HG02798 (cell line): Measurements from ENCODE around the gene LUC7L.
A peak's percentile ranks its signal among the peaks of the same experiment; 100 is the strongest.
"Not testable (repeated sequence)": the region's sequence is repeated elsewhere in the genome, so short reads cannot be mapped to it uniquely, and the experiment has no call there.

Experiments
- ATAC-seq: cut with Tn5 transposase; IDR thresholded peaks from one replicate; pipeline ENCODE4 v1.9.1; 2021; ENCODE audit warnings: mild to moderate bottlenecking; ENCODE audit not compliant: unreplicated experiment, poor library complexity

The LUC7L gene

DNA sequence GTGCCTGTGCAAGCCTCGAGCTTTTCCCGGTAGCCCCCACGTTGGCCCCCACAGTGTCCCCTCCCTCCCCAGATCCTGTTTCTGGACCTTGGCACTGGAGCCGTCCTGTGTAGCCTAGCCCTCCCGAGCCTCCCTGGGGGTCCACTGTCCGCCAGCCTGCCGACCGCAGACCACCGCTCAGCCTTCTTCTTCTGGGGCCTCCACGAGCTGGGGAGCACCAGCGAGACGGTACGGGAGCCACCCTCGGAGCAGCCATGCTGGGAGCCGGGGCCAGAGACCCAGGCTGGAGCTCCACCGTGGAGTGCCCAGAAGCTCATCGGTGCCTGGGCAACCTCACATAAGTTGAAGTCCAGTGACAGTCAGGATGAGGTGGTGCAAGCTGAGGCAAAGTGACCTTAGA lies 34.7 kb upstream of the LUC7L start:
- no peak for ATAC-seq

DNA sequence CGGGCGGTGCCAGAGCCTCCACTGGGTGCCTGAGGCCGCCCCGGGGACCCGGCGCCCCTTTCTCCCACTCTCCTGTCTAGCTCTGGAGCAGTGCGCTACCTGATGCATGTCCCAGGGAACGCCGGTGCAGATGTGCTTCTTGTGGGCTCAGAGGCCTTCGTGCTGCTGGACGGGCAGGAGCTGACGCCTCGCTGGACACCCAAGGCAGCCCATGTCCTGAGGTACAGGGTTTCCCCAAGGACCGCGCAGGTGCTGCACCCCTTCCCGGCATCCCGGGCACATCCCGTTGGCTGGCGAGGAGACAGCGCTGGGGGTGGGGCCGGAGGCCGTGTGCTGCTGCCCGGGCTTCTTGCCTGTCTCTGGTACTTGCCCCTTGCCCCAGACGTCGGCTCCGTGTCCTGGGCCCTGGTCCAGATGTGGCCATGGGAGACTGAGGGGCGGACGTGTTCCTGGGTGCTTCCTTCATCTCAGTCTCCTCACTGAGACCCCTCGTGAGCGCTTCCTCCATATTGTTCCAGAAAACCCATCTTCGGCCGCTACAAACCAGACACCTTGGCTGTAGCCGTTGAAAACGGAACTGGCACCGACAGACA lies 34.0 kb upstream of the LUC7L start:
- no peak for ATAC-seq

GRCh38 chr16:262121-262745 lies 33.0 kb upstream of the LUC7L start:
- ATAC-seq, result no peak

- ATAC-seq, result no peak
Measured at GRCh38 chr16:261031-261691, 31.9 kb upstream of the LUC7L start.

- ATAC-seq, result no peak
Measured at GRCh38 chr16:260326-260725, 31.1 kb upstream of the LUC7L start.

- ATAC-seq, result no peak
Measured at GRCh38 chr16:259814-260253, 30.6 kb upstream of the LUC7L start.

GRCh38 chr16:259226-259625 lies 30.0 kb upstream of the LUC7L start:
- ATAC-seq, result no peak

- not testable (repeated sequence) for ATAC-seq
Measured at GRCh38 chr16:258091-258490, 28.8 kb upstream of the LUC7L start.

- no peak for ATAC-seq
Measured at GRCh38 chr16:255183-255582, 25.9 kb upstream of the LUC7L start.

- no peak for ATAC-seq
Measured at GRCh38 chr16:254461-254860, 25.2 kb upstream of the LUC7L start.

DNA sequence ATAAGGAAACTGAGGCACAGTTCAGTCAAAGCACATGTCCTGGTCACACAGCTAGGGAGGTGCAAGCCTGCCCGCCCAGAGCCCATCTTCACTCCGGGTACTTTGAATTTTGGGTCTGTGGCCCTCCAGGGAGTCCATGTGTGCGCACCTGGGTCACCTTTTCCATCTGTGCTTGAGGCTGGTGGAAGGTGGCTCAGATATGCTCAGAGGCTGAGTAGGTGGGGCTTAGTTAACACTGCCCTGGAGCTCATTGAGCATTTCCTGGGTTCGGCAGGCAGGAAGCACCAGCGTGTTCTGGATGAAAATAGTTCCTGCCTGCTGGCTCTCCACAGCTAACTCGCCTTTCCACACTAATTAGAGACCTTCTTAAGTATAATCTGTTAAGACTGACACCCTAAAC lies 24.6 kb upstream of the LUC7L start:
- no peak for ATAC-seq

- no peak for ATAC-seq
Measured at GRCh38 chr16:252366-253337, 23.4 kb upstream of the LUC7L start.

- no peak for ATAC-seq
Measured at GRCh38 chr16:249431-249830, 20.2 kb upstream of the LUC7L start.

- no peak for ATAC-seq
Measured at GRCh38 chr16:247027-247426, 17.8 kb upstream of the LUC7L start.

DNA sequence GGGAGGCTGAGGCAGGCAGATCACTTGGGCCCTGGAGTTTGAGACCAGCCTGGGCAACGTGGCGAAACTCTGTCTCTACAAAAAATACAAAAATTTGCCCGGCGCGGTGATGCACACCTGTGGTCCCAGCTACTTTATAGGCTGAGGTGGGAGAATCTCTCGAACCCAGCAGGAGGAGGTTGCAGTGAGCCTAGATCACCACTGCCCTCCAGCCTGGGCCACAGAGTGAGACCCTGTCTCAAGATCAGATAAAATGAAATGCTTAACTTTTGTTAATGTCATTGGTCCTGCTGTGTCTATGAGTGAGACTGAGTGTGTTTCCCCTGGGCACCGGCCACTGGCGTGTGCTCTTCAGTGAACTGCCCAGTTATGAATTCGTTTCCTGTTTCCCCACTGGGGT lies 15.9 kb upstream of the LUC7L start:
- no peak for ATAC-seq

DNA sequence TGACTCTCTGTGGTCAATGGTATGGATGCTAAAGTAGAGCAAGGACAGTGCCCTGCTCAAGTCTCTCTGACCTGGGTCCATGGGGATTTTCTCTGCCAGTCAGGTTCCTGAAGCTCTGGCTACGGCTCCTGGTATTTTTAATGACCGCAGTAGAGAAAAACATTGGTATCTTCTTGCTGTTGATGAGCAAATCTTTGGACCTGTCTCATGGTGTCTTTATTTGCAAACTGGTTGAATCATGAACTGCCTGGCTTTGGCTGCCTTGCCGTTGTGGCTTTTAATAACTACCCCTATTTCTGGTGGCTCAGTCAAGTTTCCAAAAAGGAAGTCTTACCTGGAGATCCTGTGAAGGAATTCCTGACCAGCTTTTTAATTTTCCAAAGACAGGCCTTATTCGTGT lies 14.1 kb upstream of the LUC7L start:
- ATAC-seq, result no peak

- no peak for ATAC-seq
Measured at GRCh38 chr16:242281-242680, 13.0 kb upstream of the LUC7L start.

DNA sequence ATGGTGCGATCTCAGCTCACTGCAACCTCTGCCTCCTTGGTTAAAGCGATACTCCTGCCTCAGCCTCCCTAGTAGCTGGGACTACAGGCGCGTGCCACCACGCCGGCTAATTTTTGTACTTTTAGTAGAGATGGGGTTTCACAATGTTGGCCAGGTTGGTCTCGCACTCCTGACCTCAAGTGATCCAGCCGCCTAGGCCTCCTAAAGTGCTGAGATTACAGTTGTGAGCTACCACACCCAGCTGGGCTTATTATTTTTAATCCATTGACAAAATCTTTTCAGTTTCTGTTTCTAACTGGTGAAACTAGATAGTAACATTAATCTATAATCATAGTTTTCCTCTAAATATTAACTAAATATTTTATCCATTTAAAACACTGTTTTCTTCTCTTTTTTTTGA lies 11.3 kb upstream of the LUC7L start:
- ATAC-seq, result no peak

DNA sequence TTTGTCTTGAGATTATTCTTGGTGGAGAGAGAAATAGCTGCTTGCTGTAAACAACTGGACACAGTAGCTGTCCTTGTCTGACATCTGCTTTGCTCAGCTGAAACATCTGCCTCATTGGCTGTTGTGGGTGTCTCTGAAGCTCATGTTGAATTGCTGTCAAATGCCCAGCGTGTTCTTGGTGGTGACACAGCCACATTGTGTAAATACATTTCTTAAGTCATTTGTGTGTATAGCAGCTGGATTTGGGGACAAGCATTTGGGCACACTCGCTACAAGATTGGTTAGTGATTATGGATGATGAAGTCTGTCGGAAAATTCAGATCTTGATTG lies 10.7 kb upstream of the LUC7L start:
- ATAC-seq, result no peak

- ATAC-seq, result peak; percentile 90
Measured at GRCh38 chr16:234468-235305, 5.4 kb upstream of the LUC7L start, which contains the start of gene FAM234A. TSS of gene FAM234A (plus strand) at chr16:234821. CDS start at chr16:254414, 19,593 bp downstream.
